Hepatocyte (in vitro differentiated cells): ENCODE measurements around the gene ZCCHC3. TPM values are rescaled to one million over a fixed set of nuclear protein-coding genes. Genes with fewer than 3 reads are reported as not detected.

Experiments
- DNase-seq: peaks from one replicate; pipeline ENCODE4 v3.0.0-alpha.2; 2016; ENCODE audit warnings: low spot score
- H2AFZ ChIP-seq: fragments of 200-600 bp; sonication (generic); 2 replicates; pipeline ENCODE4 v1.6.0; 2016; ENCODE audit warnings: antibody characterized with exemption, mild to moderate bottlenecking
- H3K27ac ChIP-seq: fragments of 200-600 bp; sonication (generic); 2 replicates; pipeline ENCODE4 v1.5.1; 2016; ENCODE audit warnings: mild to moderate bottlenecking
- H3K27me3 ChIP-seq: fragments of 200-600 bp; sonication (generic); 2 replicates; pipeline ENCODE4 v1.6.1; 2016
- H3K36me3 ChIP-seq: fragments of 200-600 bp; sonication (generic); replicated peaks from 2 replicates; pipeline ENCODE4 v1.5.1; 2016; ENCODE audit warnings: low read depth; ENCODE audit not compliant: insufficient read depth
- H3K4me1 ChIP-seq: fragments of 200-600 bp; sonication (generic); 2 replicates; pipeline ENCODE4 v1.5.1; 2016; ENCODE audit warnings: mild to moderate bottlenecking, moderate library complexity; ENCODE audit not compliant: insufficient read depth
- H3K4me2 ChIP-seq: fragments of 200-600 bp; sonication (generic); 2 replicates; pipeline ENCODE4 v1.6.0; 2016
- H3K4me3 ChIP-seq: fragments of 200-600 bp; sonication (generic); 2 replicates; pipeline ENCODE4 v1.5.1; 2016; ENCODE audit warnings: mild to moderate bottlenecking
- H3K79me2 ChIP-seq: fragments of 200-600 bp; sonication (generic); 2 replicates; pipeline ENCODE4 v1.6.0; 2017; ENCODE audit warnings: mild to moderate bottlenecking
- H3K9me2 ChIP-seq: fragments of 200-600 bp; sonication (generic); replicated peaks from 2 replicates; pipeline ENCODE4 v1.6.0; 2017; ENCODE audit warnings: mild to moderate bottlenecking; ENCODE audit not compliant: insufficient read depth
- H3K9me3 ChIP-seq: fragments of 200-600 bp; sonication (generic); 2 replicates; pipeline ENCODE4 v1.5.1; 2016; ENCODE audit warnings: low read depth, mild to moderate bottlenecking
- H4K20me1 ChIP-seq: fragments of 200-600 bp; sonication (generic); 2 replicates; pipeline ENCODE4 v1.6.0; 2016; ENCODE audit warnings: mild to moderate bottlenecking; ENCODE audit not compliant: insufficient read depth, poor library complexity, severe bottlenecking
- CTCF ChIP-seq: fragments of 200-600 bp; sonication (generic); IDR thresholded peaks from 2 replicates; pipeline ENCODE4 v1.5.1; 2016; ENCODE audit warnings: antibody characterized with exemption, mild to moderate bottlenecking; ENCODE audit not compliant: poor library complexity
- EZH2 ChIP-seq: fragments of 200-600 bp; sonication (generic); IDR thresholded peaks from 2 replicates; pipeline ENCODE4 v1.6.1; 2016; ENCODE audit warnings: antibody characterized with exemption, mild to moderate bottlenecking, borderline replicate concordance
- EZH2phosphoT487 ChIP-seq: fragments of 200-600 bp; sonication (generic); IDR thresholded peaks from one replicate; pipeline ENCODE4 v1.6.1; 2018; ENCODE audit warnings: antibody characterized with exemption, mild to moderate bottlenecking, low read depth, moderate library complexity; ENCODE audit not compliant: unreplicated experiment, severe bottlenecking
- WGBS: methylation state at CpG from one replicate; pipeline ENCODE4 v1.1.6; 2016; ENCODE audit warnings: low lambda C conversion rate; ENCODE audit errors: missing lambda C conversion rate; 5-methylcytosine and 5-hydroxymethylcytosine counted together
- polyA plus RNA-seq: library from polyadenylated mRNA; unstranded; fragments of >200 nt; fragmentation: Nextera tagmentation; extraction: Ambion mirVana; gene quantifications from 2 replicates; pipeline ENCODE4 v1.2.1, GENCODE V29; 2016
- total RNA-seq: library from RNA; depleted of rRNA; stranded (reverse); fragments of >200 nt; gene quantifications from 2 replicates; pipeline ENCODE4 v1.2.3, GENCODE V29; 2014

Gene ZCCHC3
- total and polyA plus RNA-seq, 2 experiments from 2014 or later = 27.4 to 29.0 TPM

GRCh38 chr20:316316-317068 is 19.1 kb downstream of the ZCCHC3 start:
- Histone ChIP-seq H3K79me2 (no peaks in the 10 kb centered on the region), H3K36me3 (no peaks in the 10 kb centered on the region), H3K27ac (no peak overlapping the region), H3K27me3 (no peaks in the 10 kb centered on the region), H3K9me2 (no peaks in the 10 kb centered on the region), H3K4me2 (no peak overlapping the region), H3K4me1 (no peaks in the 10 kb centered on the region), H3K4me3 (no peak overlapping the region), H4K20me1 (no peaks in the 10 kb centered on the region), H2AFZ (no peak overlapping the region), H3K9me3 (no peaks in the 10 kb centered on the region)
- WGBS = 97% methylated on average over 2 of the region's 2 CpGs
- TF ChIP-seq EZH2 (no peak), CTCF (no peak), EZH2phosphoT487 (no peak)
- DNase-seq = no peak

GRCh38 chr20:324177-325044 is 27.0 kb downstream of the ZCCHC3 start:
- Histone ChIP-seq H4K20me1 (peaks cover 21% of the 10 kb centered on the region), H3K36me3 (no peaks in the 10 kb centered on the region), H3K9me3 (no peaks in the 10 kb centered on the region), H2AFZ (peak overlapping the region; percentile 72), H3K9me2 (no peaks in the 10 kb centered on the region), H3K79me2 (peaks cover 27% of the 10 kb centered on the region), H3K27me3 (no peaks in the 10 kb centered on the region), H3K27ac (peak overlapping the region; percentile 89), H3K4me3 (peak overlapping the region; percentile 80), H3K4me2 (peak overlapping the region; percentile 91), H3K4me1 (peaks cover 5% of the 10 kb centered on the region)
- DNase-seq = peak; percentile 95
- WGBS = 2% methylated on average over 44 of the region's 69 CpGs
- TF ChIP-seq EZH2 (no peak), CTCF (peak; percentile 41)

GRCh38 chr20:325045-325888 is 27.9 kb downstream of the ZCCHC3 start, which contains the start of gene SOX12:
SOX12 (plus strand) TSS chr20:325552; CDS start chr20:325925, 373 bp downstream.
- H3K36me3 ChIP-seq = no peaks in the 10 kb centered on the region
- H3K79me2 ChIP-seq = peaks cover 29% of the 10 kb centered on the region
- peak within 1 kb of the TSS; percentile 97 for H3K27ac ChIP-seq
- H3K9me3 ChIP-seq = no peaks in the 10 kb centered on the region
- WGBS = 0% methylated on average over 25 of the region's 106 CpGs
- H3K27me3 ChIP-seq = no peaks in the 10 kb centered on the region
- peaks cover 29% of the 10 kb centered on the region for H4K20me1 ChIP-seq
- H2AFZ ChIP-seq = peak within 1 kb of the TSS; percentile 72
- no peaks in the 10 kb centered on the region for H3K9me2 ChIP-seq
- peaks cover 5% of the 10 kb centered on the region for H3K4me1 ChIP-seq
- H3K4me2 ChIP-seq = peak within 1 kb of the TSS; percentile 97
- peak; percentile 98 for DNase-seq
- TF ChIP-seq CTCF = no peak
- TF ChIP-seq EZH2phosphoT487 = no peak
- TF ChIP-seq EZH2 = no peak
- peak within 1 kb of the TSS; percentile 80 for H3K4me3 ChIP-seq
